Thyroid gland (tissue), 4 donors: ENCODE measurements around the gene MYH6. TPM values are rescaled to one million over a fixed set of nuclear protein-coding genes. Genes with fewer than 3 reads are reported as not detected.

Experiments
- DNase-seq, 2 donors: peaks; one replicate each; pipeline ENCODE4 v3.0.0-alpha.2; 2019
- H3K27ac ChIP-seq, 3 donors: fragments of 200-600 bp; sonication (generic); 1 replicate in 2 of 3; 2 replicates in 1 of 3; pipeline ENCODE4 v1.5.1; 2016 to 2019; ENCODE audit warnings: mild to moderate bottlenecking in 1 of 3, moderate library complexity in 1 of 3
- H3K27me3 ChIP-seq: fragments of 200-600 bp; sonication (generic); one replicate; pipeline ENCODE4 v1.5.1; 2019
- H3K36me3 ChIP-seq, 2 donors: fragments of 200-600 bp; sonication (generic); one replicate each; pipeline ENCODE4 v1.5.1; 2016 to 2019
- H3K4me1 ChIP-seq, 2 donors: fragments of 200-600 bp; sonication (generic); one replicate each; pipeline ENCODE4 v1.5.1; 2017 to 2019
- H3K4me3 ChIP-seq, 3 donors: fragments of 200-600 bp; sonication (generic); replicated peaks in 1 of 3; 1 replicate in 2 of 3; 2 replicates in 1 of 3; pipeline ENCODE4 v1.5.1; 2016; ENCODE audit warnings: mild to moderate bottlenecking in 1 of 3
- H3K9me3 ChIP-seq: fragments of 200-600 bp; sonication (generic); one replicate; pipeline ENCODE4 v1.5.1; 2017
- POLR2A ChIP-seq, 2 donors: fragments of 450-650 bp; IDR thresholded peaks; one replicate each; pipeline ENCODE4 v1.6.1; 2017; ENCODE audit warnings: antibody characterized with exemption in 2 of 2, mild to moderate bottlenecking in 2 of 2, moderate library complexity in 1 of 2
- WGBS, 2 donors: methylation state at CpG; one replicate each; pipeline ENCODE4 v1.1.5; 2017; 5-methylcytosine and 5-hydroxymethylcytosine counted together
- intact Hi-C: fragments of 100-400 bp; cut with DNase I; formaldehyde crosslinking; loops from one replicate; pipeline ENCODE4 v1.15.1; 2023
- total RNA-seq, 4 donors: library from RNA; depleted of rRNA; stranded (reverse); fragments of >200 nt; gene quantifications; one replicate each; pipeline ENCODE4 v1.2.3, GENCODE V29; 2016
- TF ChIP-seq, protein P1 (sequence below), 6 experiments: fragments of 200-600 bp in 3 of 6; fragments of 450-650 bp in 3 of 6; sonication (generic) in 3 of 6; IDR thresholded peaks; one replicate each; pipeline ENCODE4 v1.5.1; 2016 to 2019; ENCODE audit warnings: antibody characterized with exemption in 6 of 6, mild to moderate bottlenecking in 2 of 6, inconsistent platforms in 1 of 6, moderate library complexity in 1 of 6

The MYH6 gene
- total RNA-seq, 4 donors from 2014 or later = not detected

DNA sequence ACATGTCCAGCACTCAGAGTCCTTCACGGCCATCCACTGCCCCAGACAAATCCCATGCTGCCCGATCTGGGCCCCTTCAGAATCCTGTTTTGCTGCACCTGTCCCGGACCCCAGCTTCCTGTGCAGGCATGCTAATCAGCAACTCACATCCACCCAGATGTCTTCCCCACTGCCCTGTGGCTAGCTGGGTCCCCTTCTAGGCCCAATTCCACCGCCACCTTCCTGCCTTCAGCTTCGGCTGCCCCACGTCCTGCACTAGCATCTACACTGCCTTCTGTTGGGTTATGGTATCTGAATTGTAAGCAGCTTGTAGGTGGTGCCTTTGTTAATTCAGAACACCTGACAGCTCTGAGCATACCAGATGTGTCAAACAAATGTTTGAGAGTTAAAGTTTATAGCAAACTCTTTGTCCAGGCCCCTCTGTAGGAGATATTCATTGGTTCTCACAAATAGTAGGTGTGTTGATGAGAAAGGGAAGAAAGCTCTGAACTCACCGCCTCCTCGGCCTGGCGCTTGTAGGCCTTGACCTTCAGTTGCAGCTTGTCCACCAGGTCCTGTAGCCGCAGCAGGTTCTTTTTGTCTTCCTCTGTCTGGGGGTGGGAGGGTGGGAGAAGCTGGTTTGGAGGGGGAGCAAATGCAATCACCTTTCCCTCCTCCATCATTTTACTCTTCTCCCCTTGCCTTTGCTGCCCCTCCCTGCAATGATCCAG lies 25.2 kb downstream of the MYH6 start:
- Histone ChIP-seq H3K4me1 (no peaks in the 10 kb centered on the region), H3K27me3 (no peaks in the 10 kb centered on the region), H3K27ac (no peak overlapping the region), H3K4me3 (no peak overlapping the region), H3K9me3 (no peaks in the 10 kb centered on the region), H3K36me3 (no peaks in the 10 kb centered on the region)
- no peak for DNase-seq
- intact Hi-C loops = loop anchor here (10.0 kb wide), 1 partner anchor 268 kb away; the partner anchor contains the start of gene CEBPE
- TF ChIP-seq, protein P1, sequence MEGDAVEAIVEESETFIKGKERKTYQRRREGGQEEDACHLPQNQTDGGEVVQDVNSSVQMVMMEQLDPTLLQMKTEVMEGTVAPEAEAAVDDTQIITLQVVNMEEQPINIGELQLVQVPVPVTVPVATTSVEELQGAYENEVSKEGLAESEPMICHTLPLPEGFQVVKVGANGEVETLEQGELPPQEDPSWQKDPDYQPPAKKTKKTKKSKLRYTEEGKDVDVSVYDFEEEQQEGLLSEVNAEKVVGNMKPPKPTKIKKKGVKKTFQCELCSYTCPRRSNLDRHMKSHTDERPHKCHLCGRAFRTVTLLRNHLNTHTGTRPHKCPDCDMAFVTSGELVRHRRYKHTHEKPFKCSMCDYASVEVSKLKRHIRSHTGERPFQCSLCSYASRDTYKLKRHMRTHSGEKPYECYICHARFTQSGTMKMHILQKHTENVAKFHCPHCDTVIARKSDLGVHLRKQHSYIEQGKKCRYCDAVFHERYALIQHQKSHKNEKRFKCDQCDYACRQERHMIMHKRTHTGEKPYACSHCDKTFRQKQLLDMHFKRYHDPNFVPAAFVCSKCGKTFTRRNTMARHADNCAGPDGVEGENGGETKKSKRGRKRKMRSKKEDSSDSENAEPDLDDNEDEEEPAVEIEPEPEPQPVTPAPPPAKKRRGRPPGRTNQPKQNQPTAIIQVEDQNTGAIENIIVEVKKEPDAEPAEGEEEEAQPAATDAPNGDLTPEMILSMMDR (IDR thresholded peaks at IDR 0.05) = no peak
- TF ChIP-seq POLR2A (IDR thresholded peaks at IDR 0.05) = no peak
- 70 to 81% methylated on average over 10 of the region's 10 CpGs for WGBS, 2 donors

DNA sequence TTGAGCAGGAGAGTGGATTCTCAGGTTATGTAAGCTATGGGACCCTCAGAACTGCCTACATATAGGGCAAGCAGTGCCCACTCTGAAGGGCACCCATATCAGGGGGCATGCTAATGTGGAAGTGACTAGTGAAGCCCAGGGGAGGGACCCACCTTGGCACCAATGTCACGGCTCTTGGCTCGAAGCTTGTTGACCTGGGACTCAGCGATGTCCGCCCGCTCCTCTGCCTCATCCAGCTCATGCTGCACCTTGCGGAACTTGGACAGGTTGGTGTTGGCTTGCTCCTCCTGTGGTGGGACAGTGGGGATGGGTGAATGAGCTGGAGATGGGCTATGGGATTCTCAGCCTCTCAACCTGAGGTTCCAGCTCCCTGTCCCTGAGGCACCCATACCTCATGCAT lies 25.8 kb downstream of the MYH6 start:
- 95 to 98% methylated on average over 6 of the region's 6 CpGs for WGBS, 2 donors
- H3K4me1 ChIP-seq = no peaks in the 10 kb centered on the region
- H3K36me3 ChIP-seq = no peaks in the 10 kb centered on the region
- no peak overlapping the region for H3K4me3 ChIP-seq
- TF ChIP-seq, protein P1 (IDR thresholded peaks at IDR 0.05) = no peak
- no peak for TF ChIP-seq POLR2A (IDR thresholded peaks at IDR 0.05)
- no peak for DNase-seq
- H3K9me3 ChIP-seq = no peaks in the 10 kb centered on the region
- no peaks in the 10 kb centered on the region for H3K27me3 ChIP-seq
- intact Hi-C loops = loop anchor here (10.0 kb wide), 1 partner anchor 267 kb away; the partner anchor contains the start of gene CEBPE
- H3K27ac ChIP-seq = no peak overlapping the region

DNA sequence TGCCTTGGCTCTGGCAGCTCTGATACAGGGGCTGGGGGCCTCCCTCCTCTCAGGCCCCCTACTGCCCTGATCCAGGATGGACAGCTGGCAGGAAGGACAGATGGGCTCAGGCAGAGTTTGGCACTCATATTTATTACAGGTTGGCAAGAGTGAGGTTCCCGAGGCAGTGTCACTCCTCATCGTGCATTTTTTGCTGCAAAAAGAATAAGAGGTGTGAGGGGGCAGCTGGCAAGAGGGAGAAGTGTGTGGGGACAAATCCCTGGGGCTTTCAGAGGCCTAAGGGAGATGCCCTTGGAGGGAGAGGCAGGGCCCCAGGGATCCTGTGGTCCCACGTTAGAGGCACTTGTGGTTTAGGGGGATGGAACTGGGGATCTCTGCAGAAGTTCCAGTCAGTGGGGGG lies 26.2 kb downstream of the MYH6 start:
- H3K27me3 ChIP-seq = no peaks in the 10 kb centered on the region
- H3K4me1 ChIP-seq = no peaks in the 10 kb centered on the region
- no peak for DNase-seq
- H3K27ac ChIP-seq = no peak overlapping the region
- TF ChIP-seq, protein P1 (IDR thresholded peaks at IDR 0.05) = no peak
- no peak for TF ChIP-seq POLR2A (IDR thresholded peaks at IDR 0.05)
- H3K4me3 ChIP-seq = no peak overlapping the region
- WGBS, 2 donors = 69 to 72% methylated on average over 3 of the region's 3 CpGs
- intact Hi-C loops = loop anchor here (2.0 to 10.0 kb wide), 2 partner anchors 55 to 267 kb away; partner anchors contain the start of gene CEBPE
- H3K9me3 ChIP-seq = no peaks in the 10 kb centered on the region
- H3K36me3 ChIP-seq = no peaks in the 10 kb centered on the region

DNA sequence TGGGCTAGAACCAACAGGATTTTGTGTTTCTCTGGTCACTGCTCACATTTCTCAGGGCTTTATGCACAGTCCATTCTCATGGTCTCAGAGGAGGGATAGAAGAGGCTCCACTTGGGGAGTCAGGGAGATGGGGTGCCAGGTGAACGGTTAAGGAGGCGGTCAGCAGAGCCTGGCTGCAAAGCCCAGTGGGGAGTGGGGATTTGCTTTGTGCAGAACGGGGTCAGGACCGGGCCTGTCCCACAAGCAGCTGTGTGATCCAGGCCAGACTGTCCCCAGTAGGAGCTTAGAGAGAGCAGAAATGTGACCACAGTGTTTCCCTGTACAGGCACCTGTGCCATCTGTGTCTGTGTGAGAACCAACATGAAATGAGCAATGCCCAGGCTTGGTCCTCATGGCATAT lies 27.1 kb downstream of the MYH6 start:
- H3K27me3 ChIP-seq = no peaks in the 10 kb centered on the region
- intact Hi-C loops = loop anchor here (2.0 to 10.0 kb wide), 2 partner anchors 54 to 266 kb away; partner anchors contain the start of gene CEBPE
- TF ChIP-seq POLR2A (IDR thresholded peaks at IDR 0.05) = no peak
- TF ChIP-seq, protein P1 (IDR thresholded peaks at IDR 0.05) = no peak
- WGBS, 2 donors = 80 to 81% methylated on average over 4 of the region's 4 CpGs
- no peaks in the 10 kb centered on the region for H3K36me3 ChIP-seq
- no peak for DNase-seq
- no peak overlapping the region for H3K4me3 ChIP-seq
- no peak overlapping the region for H3K27ac ChIP-seq
- H3K9me3 ChIP-seq = no peaks in the 10 kb centered on the region
- H3K4me1 ChIP-seq = no peaks in the 10 kb centered on the region

DNA sequence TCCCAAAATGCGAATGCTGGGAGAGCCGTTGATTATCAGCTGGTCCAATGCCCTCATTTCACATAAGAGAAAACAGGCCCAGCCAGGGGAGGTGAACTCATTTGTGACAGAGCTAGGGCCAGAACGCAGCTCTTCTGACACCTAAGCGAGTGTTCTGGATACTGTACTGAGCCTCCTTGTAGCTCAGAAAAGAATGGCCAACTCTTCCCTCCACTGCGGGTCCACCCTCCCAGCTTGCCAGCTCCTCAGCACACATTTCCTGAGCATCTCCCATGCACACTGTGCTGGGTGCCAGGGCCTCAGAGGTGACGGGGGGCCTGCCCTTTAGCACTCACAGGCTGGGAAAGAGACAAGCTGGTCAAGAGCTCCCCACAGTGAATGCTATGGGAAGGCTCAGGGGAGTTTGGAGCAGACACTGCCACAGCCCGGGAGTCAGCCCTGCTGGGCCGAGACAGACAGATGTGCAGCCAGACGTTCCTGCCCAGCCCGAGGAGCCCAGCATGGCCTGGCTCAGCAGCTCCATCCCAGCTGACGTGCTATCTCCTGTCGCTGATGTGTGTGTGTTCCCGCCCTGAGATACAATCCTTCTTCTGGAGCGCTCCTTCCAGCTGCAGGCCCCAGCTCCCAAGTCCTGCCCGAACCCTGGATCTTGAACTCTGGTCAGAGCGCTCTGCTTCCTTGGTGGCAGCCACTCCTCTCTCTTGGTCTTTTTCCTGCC lies 27.7 kb downstream of the MYH6 start:
- DNase-seq = no peak
- H3K4me3 ChIP-seq = no peak overlapping the region
- TF ChIP-seq, protein P1 (IDR thresholded peaks at IDR 0.05) = no peak
- no peak for TF ChIP-seq POLR2A (IDR thresholded peaks at IDR 0.05)
- 56 to 64% methylated on average over 15 to 16 of the region's 16 CpGs for WGBS, 2 donors
- H3K36me3 ChIP-seq = no peaks in the 10 kb centered on the region
- H3K9me3 ChIP-seq = no peaks in the 10 kb centered on the region
- H3K4me1 ChIP-seq = no peaks in the 10 kb centered on the region
- H3K27me3 ChIP-seq = no peaks in the 10 kb centered on the region
- intact Hi-C loops = loop anchor here (2.0 to 10.0 kb wide), 2 partner anchors 54 to 266 kb away; partner anchors contain the start of gene CEBPE
- no peak overlapping the region for H3K27ac ChIP-seq
